Stimulated activated CD4-positive, alpha-beta T cell treated with anti-CD3 and anti-CD28 coated beads, TNF-alpha, amount 100 ng/mL, for 1 hour (primary cell): ENCODE measurements around the gene IREB2.

Experiments
- DNase-seq, 3 donors: peaks; one replicate each; pipeline ENCODE4 v3.0.0-alpha.2; 2020; ENCODE audit warnings: low read depth in 3 of 3, low spot score in 1 of 3

The IREB2 gene

GRCh38 chr15:78540141-78540870, 102.3 kb downstream of the IREB2 start, which contains the start of gene PSMA4:
TSS of gene PSMA4 (plus strand) at chr15:78540444. CDS start at chr15:78541928, 1,484 bp downstream.
- DNase-seq = peak; percentile 81 to 94 (median 89)

DNA sequence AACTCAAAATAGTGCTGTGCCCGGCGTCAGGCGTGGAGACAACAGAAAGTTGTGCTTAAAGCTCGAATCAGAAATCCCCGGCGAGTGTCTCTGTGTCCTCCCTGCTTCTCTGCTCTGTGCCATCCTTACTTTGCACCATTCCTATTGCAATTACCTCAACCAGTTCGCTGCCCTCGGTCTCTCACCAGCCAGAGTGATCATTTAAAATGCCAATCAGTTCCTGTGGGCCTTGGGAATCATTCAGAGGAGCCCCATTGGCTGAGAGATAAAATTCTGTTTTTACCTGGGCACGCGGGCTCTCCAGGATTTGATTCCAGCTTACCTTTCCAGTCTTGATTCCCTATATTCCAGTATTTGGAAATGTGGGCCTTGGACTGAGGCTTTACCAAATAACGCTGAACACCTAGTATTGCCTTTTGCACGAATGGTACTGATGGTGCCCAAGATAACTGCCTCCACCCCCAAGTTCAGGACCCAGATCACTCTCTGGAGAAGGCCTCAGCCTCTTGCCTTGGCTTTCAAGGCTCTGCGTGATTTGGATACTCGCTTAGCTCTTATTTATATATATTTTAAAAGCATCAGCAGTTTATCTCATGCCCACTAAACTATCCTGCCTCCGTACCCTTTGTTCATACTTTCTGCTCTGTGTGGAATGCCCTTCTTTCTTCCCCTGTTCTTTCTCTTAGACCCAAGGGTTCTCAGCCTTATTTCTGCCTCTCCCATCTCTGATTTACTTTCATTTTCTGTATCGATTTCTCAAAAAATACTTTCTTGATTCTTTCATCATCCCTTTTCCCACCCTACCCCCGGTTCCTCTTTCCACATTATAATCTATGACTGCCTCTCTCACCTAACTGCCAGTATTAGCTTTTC, 103.1 kb downstream of the IREB2 start:
- DNase-seq = no peak

DNA sequence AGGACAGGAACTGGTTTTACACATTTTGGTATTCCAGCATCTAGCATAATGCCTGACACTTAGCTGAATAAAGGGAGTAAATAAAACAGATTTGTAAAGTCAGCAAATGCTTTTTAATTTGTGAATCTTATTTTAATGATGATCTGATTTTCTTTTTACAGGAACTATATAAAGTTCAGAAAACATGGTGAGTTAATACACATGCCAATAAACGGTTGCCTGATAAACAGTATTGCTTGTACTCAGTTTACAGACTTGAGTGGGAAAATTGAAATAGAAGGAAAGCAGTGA, 103.7 kb downstream of the IREB2 start:
- no peak for DNase-seq

DNA sequence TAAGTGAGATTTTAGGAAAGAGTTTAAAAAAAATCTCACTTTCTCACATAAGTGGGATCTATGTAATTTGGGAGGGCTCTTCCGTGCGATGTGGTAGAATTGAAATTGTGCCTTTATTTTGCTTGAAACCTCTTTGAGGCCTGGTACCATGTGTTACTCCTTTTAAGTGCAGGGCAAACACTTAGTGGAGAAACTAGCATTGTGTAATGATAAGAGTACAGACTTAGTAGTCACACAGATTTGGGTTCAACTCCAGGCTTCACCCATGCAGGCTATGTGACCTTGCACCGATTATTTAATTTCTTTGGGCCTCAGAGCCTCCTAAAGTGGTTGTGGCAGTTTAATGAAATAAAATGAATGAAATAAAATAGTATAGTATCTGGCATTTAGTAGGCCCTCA, 104.6 kb downstream of the IREB2 start:
- DNase-seq = no peak

DNA sequence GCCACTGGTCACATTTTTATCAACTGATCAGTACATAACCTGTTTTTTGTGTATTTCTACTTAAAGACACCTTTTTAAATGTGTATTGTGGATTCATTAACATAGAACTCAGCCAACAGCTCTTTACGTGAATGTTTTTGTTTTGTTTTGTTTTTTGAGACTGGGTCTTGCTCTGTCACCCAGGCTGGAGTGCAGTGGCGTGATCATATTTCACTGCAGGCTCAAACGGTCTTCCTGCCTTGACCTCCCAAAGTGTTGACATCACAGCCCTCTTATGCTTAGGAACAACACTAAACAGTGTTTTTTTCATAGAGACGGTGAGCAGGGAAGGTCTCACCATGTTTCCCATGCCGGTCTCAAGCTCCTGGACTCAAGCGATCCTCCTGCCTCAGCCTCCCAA, 112.2 kb downstream of the IREB2 start:
- DNase-seq = no peak

- no peak for DNase-seq
Measured at GRCh38 chr15:78550815-78551214, 112.8 kb downstream of the IREB2 start.
